ENCODE data around the gene MFAP2.
A peak's percentile ranks its signal among the peaks of the same experiment; 100 is the strongest.

Gene MFAP2

GRCh38 chr1:17024721-17025120, 44.3 kb upstream of the MFAP2 start:
- no peak for DNase-seq (ENCODE audit: low spot score)
- TF ChIP-seq, protein P1, sequence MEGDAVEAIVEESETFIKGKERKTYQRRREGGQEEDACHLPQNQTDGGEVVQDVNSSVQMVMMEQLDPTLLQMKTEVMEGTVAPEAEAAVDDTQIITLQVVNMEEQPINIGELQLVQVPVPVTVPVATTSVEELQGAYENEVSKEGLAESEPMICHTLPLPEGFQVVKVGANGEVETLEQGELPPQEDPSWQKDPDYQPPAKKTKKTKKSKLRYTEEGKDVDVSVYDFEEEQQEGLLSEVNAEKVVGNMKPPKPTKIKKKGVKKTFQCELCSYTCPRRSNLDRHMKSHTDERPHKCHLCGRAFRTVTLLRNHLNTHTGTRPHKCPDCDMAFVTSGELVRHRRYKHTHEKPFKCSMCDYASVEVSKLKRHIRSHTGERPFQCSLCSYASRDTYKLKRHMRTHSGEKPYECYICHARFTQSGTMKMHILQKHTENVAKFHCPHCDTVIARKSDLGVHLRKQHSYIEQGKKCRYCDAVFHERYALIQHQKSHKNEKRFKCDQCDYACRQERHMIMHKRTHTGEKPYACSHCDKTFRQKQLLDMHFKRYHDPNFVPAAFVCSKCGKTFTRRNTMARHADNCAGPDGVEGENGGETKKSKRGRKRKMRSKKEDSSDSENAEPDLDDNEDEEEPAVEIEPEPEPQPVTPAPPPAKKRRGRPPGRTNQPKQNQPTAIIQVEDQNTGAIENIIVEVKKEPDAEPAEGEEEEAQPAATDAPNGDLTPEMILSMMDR (conservative IDR thresholded peaks at IDR 0.05; ENCODE audit: low read depth) = no peak
- ChIA-PET CTCF (no interaction called here), POLR2A (ENCODE audit: low non-redundant PET) (no interaction called here)
- H3K27ac ChIP-seq = no peak overlapping the region

DNA sequence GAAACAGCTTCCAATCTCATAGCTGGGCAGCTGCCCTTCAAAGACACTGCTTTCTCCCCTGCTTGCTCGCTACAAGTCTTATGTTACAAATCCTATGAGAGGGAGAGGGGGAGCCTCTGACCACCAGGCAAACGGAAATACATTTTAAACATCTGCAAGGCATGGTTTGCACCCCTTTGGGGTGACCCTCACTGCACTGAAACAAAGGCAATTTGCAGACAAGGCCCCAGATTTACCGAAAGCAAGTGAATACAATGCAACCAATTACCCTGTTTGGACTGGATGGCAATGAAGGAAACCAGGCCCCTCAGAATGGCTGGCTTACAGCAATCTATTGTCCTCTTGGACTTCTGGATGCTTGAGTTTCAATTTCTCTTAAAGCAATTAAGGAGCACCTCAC, 43.2 kb upstream of the MFAP2 start:
- TF ChIP-seq, protein P1 (conservative IDR thresholded peaks at IDR 0.05; ENCODE audit: low read depth) = no peak
- no peak for DNase-seq (ENCODE audit: low spot score)
- POLR2A ChIA-PET (ENCODE audit: low non-redundant PET) = no interaction called here
- no peak overlapping the region for H3K27ac ChIP-seq
- CTCF ChIA-PET = interaction anchor here (0.7 kb wide), 1 partner anchor 15 kb away, joined by 4 read pairs; no protein-coding TSS in a partner anchor

DNA sequence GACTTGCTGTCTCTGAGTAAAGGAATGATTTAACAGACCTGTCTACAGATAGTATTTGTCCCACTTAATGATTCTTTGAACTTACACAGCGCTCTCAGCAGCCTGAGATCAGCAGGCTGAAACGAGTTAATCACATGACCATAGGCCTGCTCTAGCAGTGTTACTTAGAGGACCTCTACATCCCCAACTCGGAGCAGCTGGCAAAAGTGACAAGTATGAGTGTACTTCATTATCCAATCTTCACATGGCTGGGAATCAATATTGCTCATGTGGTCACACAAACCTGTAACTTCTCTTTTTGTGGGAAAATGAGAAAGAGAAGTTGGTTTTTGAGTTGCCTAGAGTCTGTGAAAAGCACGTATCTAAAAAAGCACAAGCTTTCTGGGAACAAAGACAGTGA, 42.7 kb upstream of the MFAP2 start:
- DNase-seq (ENCODE audit: low spot score) = no peak
- TF ChIP-seq, protein P1 (conservative IDR thresholded peaks at IDR 0.05; ENCODE audit: low read depth) = no peak
- no peak overlapping the region for H3K27ac ChIP-seq
- ChIA-PET CTCF (interaction anchor here (0.9 kb wide), 1 partner anchor 8 kb away, joined by 3 read pairs; no protein-coding TSS in a partner anchor), POLR2A (ENCODE audit: low non-redundant PET) (no interaction called here)

GRCh38 chr1:17021896-17022295, 41.5 kb upstream of the MFAP2 start:
- ChIA-PET POLR2A (ENCODE audit: low non-redundant PET) (no interaction called here), CTCF (interaction anchor here (0.6 kb wide), 1 partner anchor 315 kb away, joined by 3 read pairs; no protein-coding TSS in a partner anchor)
- no peak for DNase-seq (ENCODE audit: low spot score)
- no peak overlapping the region for H3K27ac ChIP-seq
- TF ChIP-seq, protein P1 (conservative IDR thresholded peaks at IDR 0.05; ENCODE audit: low read depth) = no peak

GRCh38 chr1:17020502-17020901, 40.1 kb upstream of the MFAP2 start:
- 0 out of 2 replicates have a peak overlapping the region, but pooled peaks have one; percentile 1 for H3K27ac ChIP-seq
- CTCF ChIA-PET = no interaction called here
- POLR2A ChIA-PET (ENCODE audit: low non-redundant PET) = no interaction called here
- TF ChIP-seq, protein P1 (conservative IDR thresholded peaks at IDR 0.05; ENCODE audit: low read depth) = no peak
- DNase-seq (ENCODE audit: low spot score) = no peak

- POLR2A ChIA-PET (ENCODE audit: low non-redundant PET) = no interaction called here
Measured at GRCh38 chr1:17018849-17019248, 38.4 kb upstream of the MFAP2 start.

More at GRCh38 chr1:17018849-17019248, 38.4 kb upstream of the MFAP2 start:
- DNase-seq (ENCODE audit: low spot score) = no peak
- TF ChIP-seq, protein P1 (conservative IDR thresholded peaks at IDR 0.05; ENCODE audit: low read depth) = no peak
- CTCF ChIA-PET = interaction anchor here (0.8 kb wide), 1 partner anchor 34 kb away, joined by 4 read pairs; no protein-coding TSS in a partner anchor
- no peak overlapping the region for H3K27ac ChIP-seq
